ENCODE results near the gene MID1IP1. TPM values are rescaled to one million over a fixed set of nuclear protein-coding genes. Genes with fewer than 3 reads are reported as not detected.

Gene MID1IP1
- total RNA-seq, 4 donors from 2014 or later: 23.9 to 49.7 (median 33.4) TPM

DNA sequence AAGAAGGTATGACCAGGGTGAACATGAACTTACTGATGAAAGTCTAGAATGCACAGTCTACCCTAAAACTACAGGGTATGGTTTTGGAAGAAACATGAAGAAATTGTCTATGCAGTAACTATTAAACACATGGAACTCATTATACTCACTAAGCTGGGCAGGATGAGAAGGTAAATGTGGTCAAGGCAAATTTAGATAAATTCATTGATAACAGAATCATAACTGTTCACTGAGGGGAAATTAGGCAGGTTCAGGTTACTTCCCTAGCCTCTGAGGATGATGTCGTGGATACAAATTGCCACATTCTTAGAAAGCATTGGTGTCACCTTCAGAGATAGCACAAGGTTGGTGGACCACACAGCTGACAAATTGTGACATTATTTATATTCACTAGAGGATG is 40.4 kb upstream of the MID1IP1 start:
- intact Hi-C loops (cut with DNase I; ENCODE audit: low total_unique reads) (no loop called here), in situ Hi-C loops (cut with MboI; ENCODE audit: low pct_ligation_motif_present in 1 of 4, low pct_unique_long_range_greater_than_20kb in 1 of 4, low sequenced_read_pairs in 3 of 4) (loop anchor here (10.0 to 25.0 kb wide), 3 partner anchors 226 to 401 kb away; no protein-coding TSS in a partner anchor)
- Histone ChIP-seq H3K9me3 (no peaks in the 10 kb centered on the region), H3K4me3 (no peak overlapping the region), H3K36me3 (no peaks in the 10 kb centered on the region), H3K27ac (no peak overlapping the region), H3K4me1 (no peaks in the 10 kb centered on the region), H3K27me3 (no peaks in the 10 kb centered on the region)
- WGBS, 2 donors (ENCODE audit: low coverage in 1 of 2): 61% methylated on average over 1 of the region's 1 CpG; no CpG with 5 or more reads in 1 of the 2 donors
- TF ChIP-seq POLR2AphosphoS5 (IDR thresholded peaks at IDR 0.05) (no peak), CTCF (IDR thresholded peaks at IDR 0.05) (no peak), POLR2A (IDR thresholded peaks at IDR 0.05) (no peak), EP300 (IDR thresholded peaks at IDR 0.05; ENCODE audit: low read depth) (no peak)
- DNase-seq: no peak

GRCh38 chrX:38768079-38768478 is 33.2 kb upstream of the MID1IP1 start:
- Histone ChIP-seq H3K4me3 (no peak overlapping the region), H3K9me3 (no peaks in the 10 kb centered on the region), H3K36me3 (no peaks in the 10 kb centered on the region), H3K4me1 (no peaks in the 10 kb centered on the region), H3K27me3 (no peaks in the 10 kb centered on the region), H3K27ac (no peak overlapping the region)
- no peak for DNase-seq
- WGBS, 2 donors (ENCODE audit: low coverage in 1 of 2): 33 to 36% methylated on average over 2 of the region's 2 CpGs
- intact Hi-C loops (cut with DNase I; ENCODE audit: low total_unique reads) (loop anchor here (5.0 kb wide), 1 partner anchor 511 kb away; no protein-coding TSS in a partner anchor), in situ Hi-C loops (cut with MboI; ENCODE audit: low pct_ligation_motif_present in 1 of 4, low pct_unique_long_range_greater_than_20kb in 1 of 4, low sequenced_read_pairs in 3 of 4) (loop anchor here (10.0 to 25.0 kb wide), 3 partner anchors 219 to 394 kb away; no protein-coding TSS in a partner anchor)
- peak in 4 of 5 experiments; percentile 18 to 46 (median 38) for TF ChIP-seq CTCF (IDR thresholded peaks at IDR 0.05)
- no peak for TF ChIP-seq POLR2A (IDR thresholded peaks at IDR 0.05)

DNA sequence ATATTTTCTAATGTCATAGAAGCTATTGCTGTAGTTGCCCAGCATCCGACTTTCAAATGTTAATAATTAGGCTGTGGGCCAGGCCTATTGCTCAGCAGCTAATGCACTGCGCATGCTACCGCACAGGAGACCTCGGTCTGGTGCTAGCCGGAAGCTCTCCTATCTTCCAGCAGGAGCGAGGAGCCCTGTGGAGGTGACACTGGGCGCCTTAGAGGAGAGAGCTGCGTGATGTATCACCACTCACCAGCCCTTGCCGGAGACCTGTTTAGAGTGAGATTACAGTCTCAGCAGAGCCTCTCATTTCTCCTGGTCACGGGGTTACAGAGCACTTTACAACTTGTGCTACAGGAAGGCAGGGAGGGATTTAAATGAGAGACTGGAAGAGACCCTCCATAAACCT is 31.1 kb upstream of the MID1IP1 start:
- intact Hi-C loops (cut with DNase I; ENCODE audit: low total_unique reads) (no loop called here), in situ Hi-C loops (cut with MboI; ENCODE audit: low pct_ligation_motif_present in 1 of 4, low pct_unique_long_range_greater_than_20kb in 1 of 4, low sequenced_read_pairs in 3 of 4) (loop anchor here in 3 of 4 donors (10.0 to 25.0 kb wide), 3 partner anchors 217 to 392 kb away; no protein-coding TSS in a partner anchor)
- H3K9me3 ChIP-seq: no peaks in the 10 kb centered on the region
- TF ChIP-seq POLR2A (IDR thresholded peaks at IDR 0.05): no peak
- no peak for TF ChIP-seq CTCF (IDR thresholded peaks at IDR 0.05)
- no peak for TF ChIP-seq EP300 (IDR thresholded peaks at IDR 0.05; ENCODE audit: low read depth)
- TF ChIP-seq POLR2AphosphoS5 (IDR thresholded peaks at IDR 0.05): no peak
- no peak overlapping the region for H3K27ac ChIP-seq
- H3K27me3 ChIP-seq: no peaks in the 10 kb centered on the region
- no peaks in the 10 kb centered on the region for H3K4me1 ChIP-seq
- no peak overlapping the region for H3K4me3 ChIP-seq
- WGBS, 2 donors (ENCODE audit: low coverage in 1 of 2): 89 to 100% methylated on average over 1 to 10 of the region's 10 CpGs
- DNase-seq: no peak
- H3K36me3 ChIP-seq: no peaks in the 10 kb centered on the region

GRCh38 chrX:38774249-38774648 is 27.0 kb upstream of the MID1IP1 start:
- DNase-seq: no peak
- Histone ChIP-seq H3K27ac (no peak overlapping the region), H3K36me3 (no peaks in the 10 kb centered on the region), H3K4me1 (no peaks in the 10 kb centered on the region), H3K4me3 (no peak overlapping the region), H3K9me3 (no peaks in the 10 kb centered on the region), H3K27me3 (no peaks in the 10 kb centered on the region)
- in situ Hi-C loops (cut with MboI; ENCODE audit: low pct_ligation_motif_present in 1 of 4, low pct_unique_long_range_greater_than_20kb in 1 of 4, low sequenced_read_pairs in 3 of 4) (loop anchor here in 3 of 4 donors (10.0 to 25.0 kb wide), 3 partner anchors 213 to 388 kb away; no protein-coding TSS in a partner anchor), intact Hi-C loops (cut with DNase I; ENCODE audit: low total_unique reads) (no loop called here)
- WGBS, 2 donors (ENCODE audit: low coverage in 1 of 2): 79% methylated on average over 4 of the region's 4 CpGs; no CpG with 5 or more reads in 1 of the 2 donors
- no peak for TF ChIP-seq CTCF (IDR thresholded peaks at IDR 0.05)
- TF ChIP-seq EP300 (IDR thresholded peaks at IDR 0.05; ENCODE audit: low read depth): no peak
- TF ChIP-seq POLR2A (IDR thresholded peaks at IDR 0.05): no peak
- no peak for TF ChIP-seq POLR2AphosphoS5 (IDR thresholded peaks at IDR 0.05)

Measured in transverse colon (tissue), 4 donors.